ENCODE data around the gene UNC5B.

Gene UNC5B

GRCh38 chr10:71299071-71299785, 86.9 kb downstream of the UNC5B start:
- no peaks in the 10 kb centered on the region for H3K36me3 Mint-ChIP-seq (ENCODE audit: low read depth)
- H3K4me1 Mint-ChIP-seq (ENCODE audit: low read depth), result no peaks in the 10 kb centered on the region
- H3K4me3 Mint-ChIP-seq, result no peak overlapping the region
- H3K9me3 Mint-ChIP-seq, result no peaks in the 10 kb centered on the region
- DNase-seq, result no peak
- H3K27me3 Mint-ChIP-seq, result peaks cover 6% of the 10 kb centered on the region
- no peak overlapping the region for H3K27ac Mint-ChIP-seq

GRCh38 chr10:71300555-71301370, 88.4 kb downstream of the UNC5B start:
- H3K27ac Mint-ChIP-seq, result no peak overlapping the region
- H3K27me3 Mint-ChIP-seq, result peaks cover 6% of the 10 kb centered on the region
- H3K36me3 Mint-ChIP-seq (ENCODE audit: low read depth), result no peaks in the 10 kb centered on the region
- no peak for DNase-seq
- no peaks in the 10 kb centered on the region for H3K4me1 Mint-ChIP-seq (ENCODE audit: low read depth)
- H3K4me3 Mint-ChIP-seq, result no peak overlapping the region
- no peaks in the 10 kb centered on the region for H3K9me3 Mint-ChIP-seq

- no peak for DNase-seq
- no peaks in the 10 kb centered on the region for H3K4me1 Mint-ChIP-seq (ENCODE audit: low read depth)
- no peaks in the 10 kb centered on the region for H3K9me3 Mint-ChIP-seq
- no peak overlapping the region for H3K4me3 Mint-ChIP-seq
- no peaks in the 10 kb centered on the region for H3K36me3 Mint-ChIP-seq (ENCODE audit: low read depth)
- H3K27me3 Mint-ChIP-seq, result peaks cover 6% of the 10 kb centered on the region
- no peak overlapping the region for H3K27ac Mint-ChIP-seq
These were observed 89.1 kb downstream of the UNC5B start for GRCh38 chr10:71301371-71301916.

GRCh38 chr10:71302451-71302850, 90.1 kb downstream of the UNC5B start:
- no peaks in the 10 kb centered on the region for H3K4me1 Mint-ChIP-seq (ENCODE audit: low read depth)
- H3K27me3 Mint-ChIP-seq, result peaks cover 6% of the 10 kb centered on the region
- H3K27ac Mint-ChIP-seq, result no peak overlapping the region
- DNase-seq, result no peak
- no peaks in the 10 kb centered on the region for H3K36me3 Mint-ChIP-seq (ENCODE audit: low read depth)
- H3K4me3 Mint-ChIP-seq, result no peak overlapping the region
- H3K9me3 Mint-ChIP-seq, result no peaks in the 10 kb centered on the region

- Mint-ChIP-seq H3K27me3 (peaks cover 6% of the 10 kb centered on the region), H3K4me3 (no peak overlapping the region), H3K9me3 (no peaks in the 10 kb centered on the region), H3K4me1 (ENCODE audit: low read depth) (no peaks in the 10 kb centered on the region), H3K36me3 (ENCODE audit: low read depth) (no peaks in the 10 kb centered on the region), H3K27ac (no peak overlapping the region)
- DNase-seq, result no peak
These were observed 90.7 kb downstream of the UNC5B start for GRCh38 chr10:71302874-71303568.

GRCh38 chr10:71303569-71303907, 91.2 kb downstream of the UNC5B start:
- H3K4me3 Mint-ChIP-seq, result no peak overlapping the region
- no peaks in the 10 kb centered on the region for H3K36me3 Mint-ChIP-seq (ENCODE audit: low read depth)
- H3K9me3 Mint-ChIP-seq, result no peaks in the 10 kb centered on the region
- no peak for DNase-seq
- H3K4me1 Mint-ChIP-seq (ENCODE audit: low read depth), result no peaks in the 10 kb centered on the region
- peaks cover 5% of the 10 kb centered on the region for H3K27me3 Mint-ChIP-seq
- no peak overlapping the region for H3K27ac Mint-ChIP-seq

GRCh38 chr10:71304914-71305313, 92.5 kb downstream of the UNC5B start:
- H3K27me3 Mint-ChIP-seq, result peaks cover 4% of the 10 kb centered on the region
- H3K9me3 Mint-ChIP-seq, result no peaks in the 10 kb centered on the region

GRCh38 chr10:71306979-71307378, 94.6 kb downstream of the UNC5B start:
- H3K36me3 Mint-ChIP-seq (ENCODE audit: low read depth), result no peaks in the 10 kb centered on the region
- no peak overlapping the region for H3K4me3 Mint-ChIP-seq
- H3K27me3 Mint-ChIP-seq, result peaks cover 4% of the 10 kb centered on the region
- no peak for DNase-seq
- H3K4me1 Mint-ChIP-seq (ENCODE audit: low read depth), result no peaks in the 10 kb centered on the region
- no peaks in the 10 kb centered on the region for H3K9me3 Mint-ChIP-seq
- H3K27ac Mint-ChIP-seq, result no peak overlapping the region

More at GRCh38 chr10:71304914-71305313, 92.5 kb downstream of the UNC5B start:
- Mint-ChIP-seq H3K4me3 (no peak overlapping the region), H3K4me1 (ENCODE audit: low read depth) (no peaks in the 10 kb centered on the region), H3K36me3 (ENCODE audit: low read depth) (no peaks in the 10 kb centered on the region), H3K27ac (no peak overlapping the region)
- no peak for DNase-seq

- DNase-seq, result no peak
- Mint-ChIP-seq H3K4me1 (ENCODE audit: low read depth) (no peaks in the 10 kb centered on the region), H3K4me3 (no peak overlapping the region), H3K9me3 (no peaks in the 10 kb centered on the region), H3K27ac (no peak overlapping the region), H3K36me3 (ENCODE audit: low read depth) (no peaks in the 10 kb centered on the region), H3K27me3 (peaks cover under 1% of the 10 kb centered on the region)
These were observed 95.2 kb downstream of the UNC5B start for GRCh38 chr10:71307469-71308085.

- DNase-seq, result no peak
- Mint-ChIP-seq H3K4me1 (ENCODE audit: low read depth) (no peaks in the 10 kb centered on the region), H3K4me3 (no peak overlapping the region), H3K27ac (no peak overlapping the region), H3K9me3 (no peaks in the 10 kb centered on the region), H3K36me3 (ENCODE audit: low read depth) (no peaks in the 10 kb centered on the region), H3K27me3 (peaks cover 7% of the 10 kb centered on the region)
These were observed 95.9 kb downstream of the UNC5B start for GRCh38 chr10:71308244-71308643.

- no peaks in the 10 kb centered on the region for H3K9me3 Mint-ChIP-seq
- H3K4me1 Mint-ChIP-seq (ENCODE audit: low read depth), result no peaks in the 10 kb centered on the region
- no peaks in the 10 kb centered on the region for H3K36me3 Mint-ChIP-seq (ENCODE audit: low read depth)
- peaks cover 12% of the 10 kb centered on the region for H3K27me3 Mint-ChIP-seq
- DNase-seq, result no peak
- no peak overlapping the region for H3K4me3 Mint-ChIP-seq
- no peak overlapping the region for H3K27ac Mint-ChIP-seq
These were observed 96.6 kb downstream of the UNC5B start for GRCh38 chr10:71308985-71309384.

- Mint-ChIP-seq H3K4me1 (ENCODE audit: low read depth) (peaks cover 4% of the 10 kb centered on the region), H3K36me3 (ENCODE audit: low read depth) (no peaks in the 10 kb centered on the region), H3K9me3 (no peaks in the 10 kb centered on the region), H3K4me3 (no peak overlapping the region), H3K27ac (no peak overlapping the region), H3K27me3 (peaks cover 12% of the 10 kb centered on the region)
- no peak for DNase-seq
These were observed 97.5 kb downstream of the UNC5B start for GRCh38 chr10:71309919-71310318.

GRCh38 chr10:71312220-71312619, 99.8 kb downstream of the UNC5B start:
- no peak for DNase-seq
- Mint-ChIP-seq H3K27ac (no peak overlapping the region), H3K27me3 (peaks cover 12% of the 10 kb centered on the region), H3K4me1 (ENCODE audit: low read depth) (peaks cover 19% of the 10 kb centered on the region), H3K9me3 (no peaks in the 10 kb centered on the region), H3K36me3 (ENCODE audit: low read depth) (no peaks in the 10 kb centered on the region), H3K4me3 (no peak overlapping the region)
